Mesodermal cell (in vitro differentiated cells): Measurements from ENCODE around the gene SWT1.
"Not testable (repeated sequence)": the region's sequence is repeated elsewhere in the genome, so short reads cannot be mapped to it uniquely, and the experiment has no call there.

Source experiments
- H3K27ac ChIP-seq: 2 replicates; pipeline ENCODE4 v1.7.0; 2013; ENCODE audit warnings: mild to moderate bottlenecking, low read depth, low read length, moderate library complexity; ENCODE audit not compliant: severe bottlenecking
- H3K36me3 ChIP-seq: 2 replicates; pipeline ENCODE4 v1.7.1; 2013; ENCODE audit warnings: mild to moderate bottlenecking, low read length, moderate library complexity; ENCODE audit not compliant: control insufficient read depth, insufficient read depth
- H3K4me1 ChIP-seq: one replicate; pipeline ENCODE4 v1.7.1; 2013; ENCODE audit warnings: mild to moderate bottlenecking, low read length; ENCODE audit not compliant: insufficient read depth, control insufficient read depth, poor library complexity, severe bottlenecking
- H3K4me3 ChIP-seq: 2 replicates; pipeline ENCODE4 v1.7.0; 2013; ENCODE audit warnings: low read length, control low read depth, mild to moderate bottlenecking; ENCODE audit not compliant: insufficient read depth, poor library complexity, severe bottlenecking; ENCODE audit errors: extremely low read depth
- H3K9me3 ChIP-seq: 2 replicates; pipeline ENCODE4 v1.7.1; 2013; ENCODE audit warnings: mild to moderate bottlenecking, low read length, moderate library complexity; ENCODE audit not compliant: control insufficient read depth
- WGBS, 2 experiments: methylation state at CpG; one replicate each; pipeline ENCODE4 v1.1.5; 2013; ENCODE audit warnings: missing lambda C conversion rate in 2 of 2; ENCODE audit not compliant: insufficient coverage in 2 of 2; 5-methylcytosine and 5-hydroxymethylcytosine counted together

The SWT1 gene

DNA sequence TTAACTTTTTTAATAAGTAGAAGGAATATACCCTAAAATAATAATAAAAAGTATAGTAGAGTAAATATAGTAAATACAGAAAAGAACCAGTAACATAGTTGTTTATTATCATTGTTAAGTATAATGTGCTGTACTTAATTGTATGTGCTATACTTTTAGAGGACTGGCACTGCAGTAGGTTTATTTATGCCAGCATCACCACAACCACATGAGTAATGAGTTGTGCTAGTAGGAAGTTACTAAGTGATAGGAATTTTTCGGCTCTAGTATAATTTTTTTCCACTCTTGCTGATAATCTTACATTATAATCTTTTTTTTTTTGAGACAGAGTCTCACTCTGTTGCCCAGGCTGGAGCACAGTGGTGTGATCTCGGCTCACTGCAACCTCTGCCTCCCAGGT is 88.5 kb downstream of the SWT1 start:
- Histone ChIP-seq H3K36me3 (no peaks in the 10 kb centered on the region), H3K27ac (no peak overlapping the region), H3K9me3 (no peaks in the 10 kb centered on the region), H3K4me1 (no peaks in the 10 kb centered on the region), H3K4me3 (no peak overlapping the region)
- WGBS, 2 experiments = 75 to 100% methylated on average over 1 of the region's 2 CpGs

GRCh38 chr1:185249563-185249962 is 92.6 kb downstream of the SWT1 start:
- H3K27ac ChIP-seq = no peak overlapping the region
- 50 to 88% methylated on average over 1 to 2 of the region's 2 CpGs for WGBS, 2 experiments
- H3K36me3 ChIP-seq = no peaks in the 10 kb centered on the region
- H3K9me3 ChIP-seq = no peaks in the 10 kb centered on the region
- H3K4me1 ChIP-seq = no peaks in the 10 kb centered on the region
- H3K4me3 ChIP-seq = no peak overlapping the region

DNA sequence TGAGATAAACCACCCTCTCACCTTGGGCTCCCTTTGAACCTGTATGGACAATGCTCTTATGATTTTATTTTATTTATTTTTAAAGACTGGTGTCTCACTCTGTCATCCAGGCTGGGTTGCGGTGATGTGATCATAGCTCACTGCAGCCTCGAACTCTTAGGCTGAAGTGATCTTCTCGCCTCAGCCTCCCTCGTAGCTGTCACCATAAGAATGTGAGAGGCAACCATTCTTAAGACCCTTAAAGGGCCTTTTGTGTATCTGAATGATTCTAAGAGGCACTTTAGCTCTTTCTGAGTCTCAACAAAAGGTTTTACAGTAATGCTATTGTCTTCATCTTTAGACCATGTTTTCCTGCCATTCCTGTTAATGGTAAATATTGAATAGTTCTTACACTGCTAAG is 93.1 kb downstream of the SWT1 start:
- Histone ChIP-seq H3K4me3 (no peak overlapping the region), H3K4me1 (no peaks in the 10 kb centered on the region), H3K36me3 (no peaks in the 10 kb centered on the region), H3K27ac (no peak overlapping the region), H3K9me3 (no peaks in the 10 kb centered on the region)
- WGBS, 2 experiments = 86 to 89% methylated on average over 4 of the region's 4 CpGs

GRCh38 chr1:185251928-185252327 is 95.0 kb downstream of the SWT1 start:
- no CpG with 5 or more reads among the region's 4 CpGs for WGBS, 2 experiments
- not testable (repeated sequence) for H3K9me3 ChIP-seq, H3K36me3 ChIP-seq, H3K4me1 ChIP-seq, H3K27ac ChIP-seq, H3K4me3 ChIP-seq

GRCh38 chr1:185252404-185252803 is 95.4 kb downstream of the SWT1 start:
- not testable (repeated sequence) for H3K27ac ChIP-seq, H3K4me1 ChIP-seq, H3K9me3 ChIP-seq, H3K4me3 ChIP-seq, H3K36me3 ChIP-seq
- no CpG with 5 or more reads among the region's 1 CpG for WGBS, 2 experiments

DNA sequence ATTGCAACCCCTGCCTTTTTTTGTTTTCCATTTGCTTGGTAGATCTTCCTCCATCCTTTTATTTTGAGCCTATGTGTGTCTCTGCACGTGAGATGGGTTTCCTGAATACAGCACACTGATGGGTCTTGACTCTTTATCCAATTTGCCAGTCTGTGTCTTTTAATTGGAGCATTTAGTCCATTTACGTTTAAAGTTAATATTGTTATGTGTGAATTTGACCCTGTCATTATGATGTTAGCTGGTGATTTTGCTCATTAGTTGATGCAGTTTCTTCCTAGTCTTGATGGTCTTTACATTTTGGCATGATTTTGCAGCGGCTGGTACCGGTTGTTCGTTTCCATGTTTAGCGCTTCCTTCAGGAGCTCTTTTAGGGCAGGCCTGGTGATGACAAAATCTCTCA is 98.6 kb downstream of the SWT1 start:
- not testable (repeated sequence) for H3K36me3 ChIP-seq, H3K4me1 ChIP-seq, H3K27ac ChIP-seq, H3K9me3 ChIP-seq, H3K4me3 ChIP-seq
- WGBS, 2 experiments = no CpG with 5 or more reads among the region's 6 CpGs

DNA sequence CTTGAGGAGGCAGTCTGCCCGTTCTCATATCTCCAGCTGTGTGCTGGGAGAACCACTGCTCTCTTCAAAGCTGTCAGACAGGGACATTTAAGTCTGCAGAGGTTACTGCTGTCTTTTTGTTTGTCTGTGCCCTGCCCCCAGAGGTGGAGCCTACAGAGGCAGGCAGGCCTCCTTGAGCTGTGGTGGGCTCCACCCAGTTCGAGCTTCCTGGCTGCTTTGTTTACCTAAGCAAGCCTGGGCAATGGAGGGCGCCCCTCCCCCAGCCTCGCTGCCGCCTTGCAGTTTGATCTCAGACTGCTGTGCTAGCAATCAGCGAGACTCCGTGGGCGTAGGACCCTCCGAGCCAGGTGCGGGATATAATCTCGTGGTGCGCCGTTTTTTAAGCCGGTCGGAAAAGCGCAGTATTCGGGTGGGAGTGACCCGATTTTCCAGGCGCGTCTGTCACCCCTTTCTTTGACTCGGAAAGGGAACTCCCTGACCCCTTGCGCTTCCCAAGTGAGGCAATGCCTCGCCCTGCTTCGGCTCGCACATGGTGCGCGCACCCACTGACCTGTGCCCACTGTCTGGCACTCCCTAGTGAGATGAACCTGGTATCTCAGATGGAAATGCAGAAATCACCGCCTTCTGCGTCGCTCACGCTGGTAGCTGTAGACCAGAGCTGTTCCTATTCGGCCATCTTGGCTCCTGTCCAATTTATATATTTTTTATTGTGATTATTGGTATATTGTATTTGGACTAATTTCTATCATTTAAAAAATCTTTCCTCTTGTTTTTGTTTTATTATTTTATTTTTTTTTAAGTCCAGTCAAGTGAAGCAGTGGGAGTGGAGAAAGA is 100.4 kb downstream of the SWT1 start:
- H3K27ac ChIP-seq, H3K4me3 ChIP-seq: not testable (repeated sequence)
- WGBS, 2 experiments = 60 to 84% methylated on average over 1 to 7 of the region's 32 CpGs

DNA sequence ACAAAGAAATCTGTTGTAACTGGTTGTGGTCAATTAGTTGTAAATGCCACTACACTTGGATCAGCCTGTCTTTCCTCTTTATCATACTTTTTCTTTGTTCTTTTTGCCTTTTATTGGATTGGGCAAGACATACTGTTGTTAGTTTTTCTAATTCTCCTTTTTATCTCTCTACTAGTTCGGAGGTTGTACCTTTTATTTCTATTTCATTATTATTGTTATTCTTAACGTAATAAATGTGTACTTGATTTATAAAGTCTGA is 100.9 kb downstream of the SWT1 start:
- Histone ChIP-seq H3K4me1 (no peaks in the 10 kb centered on the region), H3K4me3 (no peak overlapping the region), H3K36me3 (no peaks in the 10 kb centered on the region), H3K27ac (no peak overlapping the region), H3K9me3 (no peaks in the 10 kb centered on the region)
- no CpG with 5 or more reads among the region's 2 CpGs for WGBS, 2 experiments

More for the DNA sequence above, 100.4 kb downstream of the SWT1 start:
- not testable (repeated sequence) for H3K9me3 ChIP-seq, H3K36me3 ChIP-seq, H3K4me1 ChIP-seq

DNA sequence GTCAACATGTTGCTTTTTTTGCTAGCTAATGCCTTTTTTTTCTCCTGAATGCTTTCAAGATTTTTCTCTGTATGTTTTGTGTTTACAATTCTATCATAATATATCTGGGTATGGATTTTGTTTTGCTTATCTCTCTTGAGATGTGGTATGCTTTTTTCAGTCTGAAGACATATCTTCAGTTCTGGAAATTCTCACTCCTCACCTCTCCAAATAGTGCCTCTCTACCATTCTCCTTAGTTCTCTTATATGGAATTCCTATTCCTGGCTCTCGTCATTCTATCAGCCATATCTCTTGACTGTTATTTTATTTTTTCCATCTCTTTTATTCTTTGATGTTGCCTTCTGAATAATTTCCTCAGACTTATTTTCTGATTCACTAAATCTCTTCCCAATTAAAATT is 101.7 kb downstream of the SWT1 start:
- no peaks in the 10 kb centered on the region for H3K9me3 ChIP-seq
- no peak overlapping the region for H3K4me3 ChIP-seq
- no peaks in the 10 kb centered on the region for H3K4me1 ChIP-seq
- H3K36me3 ChIP-seq = no peaks in the 10 kb centered on the region
- peak overlapping the region; percentile 25 for H3K27ac ChIP-seq
- 80% methylated on average over 1 of the region's 1 CpG; no CpG with 5 or more reads in 1 of the 2 experiments for WGBS, 2 experiments

GRCh38 chr1:185260611-185261010 is 103.6 kb downstream of the SWT1 start:
- Histone ChIP-seq H3K36me3 (no peaks in the 10 kb centered on the region), H3K9me3 (no peaks in the 10 kb centered on the region), H3K4me1 (no peaks in the 10 kb centered on the region), H3K4me3 (no peak overlapping the region), H3K27ac (no peak overlapping the region)
- WGBS, 2 experiments = no CpG with 5 or more reads among the region's 1 CpG

DNA sequence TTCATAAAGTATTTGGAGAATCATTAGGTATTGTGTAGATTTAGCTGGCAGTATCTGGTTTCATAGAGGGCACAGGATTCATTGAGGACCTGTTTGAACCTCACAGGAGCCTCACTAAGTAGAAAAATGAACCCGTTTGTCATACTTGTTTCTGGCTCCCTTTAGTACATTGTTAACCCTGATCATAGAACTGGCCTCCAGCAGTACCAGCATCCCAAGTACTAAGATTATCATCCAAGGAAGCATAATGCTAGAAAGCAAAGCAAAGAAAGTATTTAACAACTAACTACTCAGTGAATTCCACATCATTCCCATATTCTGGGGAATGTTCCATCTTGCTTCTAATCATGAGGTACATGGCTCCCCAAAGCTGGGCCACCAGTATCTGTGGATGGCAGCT is 105.2 kb downstream of the SWT1 start:
- H3K9me3 ChIP-seq = no peaks in the 10 kb centered on the region
- H3K36me3 ChIP-seq = no peaks in the 10 kb centered on the region
- H3K4me1 ChIP-seq = no peaks in the 10 kb centered on the region
- H3K4me3 ChIP-seq = no peak overlapping the region
- H3K27ac ChIP-seq = no peak overlapping the region
- 100% methylated on average over 1 of the region's 1 CpG for WGBS, 2 experiments
